K562 (cell line): ENCODE measurements around the gene HOXB3. TPM values are rescaled to one million over a fixed set of nuclear protein-coding genes. Genes with fewer than 3 reads are reported as not detected.

Experiments used
- DPF2 ChIP-seq: fragments of 450-650 bp; IDR thresholded peaks from 2 replicates; pipeline ENCODE4 v1.6.1; 2016
- FOS ChIP-seq: IDR thresholded peaks from 3 replicates; pipeline ENCODE4 v1.6.1; 2011; ENCODE audit not compliant: insufficient read length; ENCODE audit errors: extremely low read depth
- FOXJ2 ChIP-seq: fragments of 200-800 bp; sonication (Bioruptor generic); IDR thresholded peaks from 2 replicates; pipeline ENCODE4 v1.6.1; 2016; ENCODE audit warnings: missing genetic modification characterization, missing compliant biosample characterization
- MTA2 ChIP-seq: fragments of 450-650 bp; IDR thresholded peaks from 2 replicates; pipeline ENCODE4 v1.6.1; 2016; ENCODE audit warnings: low read depth
- RAD51 ChIP-seq: fragments of 450-650 bp; IDR thresholded peaks from 2 replicates; pipeline ENCODE4 v1.7.1; 2016; ENCODE audit warnings: low read depth, mild to moderate bottlenecking, borderline replicate concordance
- RBM22 ChIP-seq: fragments of 200-400 bp; formaldehyde crosslinking; IDR thresholded peaks from 2 replicates; pipeline ENCODE4 v1.6.1; 2018; ENCODE audit warnings: low read length, low read depth; ENCODE audit not compliant: poor library complexity, severe bottlenecking
- SETDB1 ChIP-seq: IDR thresholded peaks from one replicate; pipeline ENCODE4 v1.6.1; 2012; ENCODE audit warnings: low read length, control low read depth, inconsistent platforms
- TAF9B ChIP-seq: fragments of 450-650 bp; IDR thresholded peaks from 2 replicates; pipeline ENCODE4 v1.6.1; 2018; ENCODE audit warnings: mild to moderate bottlenecking; ENCODE audit not compliant: partially characterized antibody
- ZBTB1 ChIP-seq: sonication (generic); formaldehyde crosslinking; IDR thresholded peaks from 2 replicates; pipeline ENCODE4 v1.8.1; 2023; ENCODE audit warnings: missing genetic modification reagents, low read depth, mild to moderate bottlenecking, borderline replicate concordance
- ZNF197 ChIP-seq: fragments of 200-800 bp; sonication (Bioruptor generic); IDR thresholded peaks from 2 replicates; pipeline ENCODE4 v1.6.1; 2016; ENCODE audit warnings: low read depth, missing genetic modification characterization, missing compliant biosample characterization
- polyA plus RNA-seq, 8 experiments: library from polyadenylated mRNA; depleted of rRNA in 4 of 8; stranded (reverse) in 5 of 8; unstranded in 3 of 8; fragments of >200 nt; fragmentation: Nextera tagmentation in 2 of 8; fragmentation: Illumina TruSeq in 1 of 8; extraction: Ambion mirVana in 2 of 8; extraction: Trizol in 1 of 8; gene quantifications; 2 replicates each; pipeline versions ENCODE4 v1.2.1 to v1.2.3, GENCODE V29; 2011 to 2014; ENCODE audit warnings: inconsistent platforms in 1 of 8, missing spikeins in 1 of 8
- total RNA-seq, 7 experiments: library from RNA; depleted of rRNA in 6 of 7; stranded (reverse); fragments of >200 nt in 6 of 7; fragmentation: Illumina TruSeq in 2 of 7; extraction: Trizol in 2 of 7; gene quantifications; 2 replicates each; pipeline versions ENCODE4 v1.2.1 to v1.2.3, GENCODE V29; 2011 to 2021; ENCODE audit warnings: low replicate concordance in 1 of 7
- TF ChIP-seq, protein P1 (sequence below): sonication (generic); formaldehyde crosslinking; IDR thresholded peaks from 2 replicates; pipeline ENCODE4 v1.5.0; 2020; ENCODE audit warnings: missing genetic modification reagents
- TF ChIP-seq, protein P2 (sequence below): IDR thresholded peaks from 3 replicates; pipeline ENCODE4 v1.6.1; 2011; ENCODE audit warnings: borderline replicate concordance, mild to moderate bottlenecking; ENCODE audit not compliant: insufficient read length, insufficient read depth
- TF ChIP-seq, protein P3 (sequence below): fragments of 250-450 bp; sonication (Bioruptor Pico); IDR thresholded peaks from 2 replicates; pipeline ENCODE4 v1.4.0; 2020

HOXB3 gene
- total and polyA plus RNA-seq, 9 of the 15 experiments (the other 6 are each of a cell fraction or from before 2014, with no cell fraction given), result 2.4 to 41.3 (median 20.2) TPM

DNA sequence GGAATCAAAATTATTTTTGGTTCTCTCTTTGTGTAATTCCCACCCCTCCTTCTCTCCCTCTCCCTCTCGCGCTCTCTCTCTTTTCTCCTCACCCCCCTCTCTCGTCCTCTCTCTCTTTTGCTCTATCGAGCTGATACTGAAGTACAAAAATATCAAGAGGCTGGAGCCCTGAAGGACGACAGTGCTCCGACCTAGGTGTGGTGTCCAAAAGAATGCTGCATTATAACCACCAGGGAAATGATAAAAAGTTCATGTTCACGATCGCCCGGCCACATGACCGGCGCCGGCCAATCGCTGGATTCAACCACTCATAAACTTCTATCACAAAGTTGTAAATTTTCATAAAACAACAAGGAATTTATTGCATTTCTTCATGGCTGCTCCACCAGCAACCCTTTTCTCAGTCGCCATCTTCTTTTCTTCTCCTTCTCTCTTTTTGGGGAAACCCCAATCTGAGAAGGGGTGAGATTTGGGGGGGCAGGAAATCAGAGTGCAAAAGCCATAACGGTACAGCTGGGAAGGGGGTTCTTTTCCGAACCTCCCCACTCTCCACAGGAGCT, 14.8 kb upstream of the HOXB3 start, which contains the start of gene HOXB6 (continued):
- TF ChIP-seq ZBTB1 (no peak), RBM22 (no peak), MTA2 (no peak), SETDB1 (no peak), FOS (peak; percentile 13), FOXJ2 (tag) (no peak), RAD51 (peak; percentile 91), DPF2 (peak; percentile 16; the same call in 1 of the 2 replicates), TAF9B (peak; percentile 44), ZNF197 (CRISPR knock-in tag) (no peak)
- TF ChIP-seq, protein P1, sequence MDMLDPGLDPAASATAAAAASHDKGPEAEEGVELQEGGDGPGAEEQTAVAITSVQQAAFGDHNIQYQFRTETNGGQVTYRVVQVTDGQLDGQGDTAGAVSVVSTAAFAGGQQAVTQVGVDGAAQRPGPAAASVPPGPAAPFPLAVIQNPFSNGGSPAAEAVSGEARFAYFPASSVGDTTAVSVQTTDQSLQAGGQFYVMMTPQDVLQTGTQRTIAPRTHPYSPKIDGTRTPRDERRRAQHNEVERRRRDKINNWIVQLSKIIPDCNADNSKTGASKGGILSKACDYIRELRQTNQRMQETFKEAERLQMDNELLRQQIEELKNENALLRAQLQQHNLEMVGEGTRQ, result peak; percentile 95
- TF ChIP-seq, protein P2, sequence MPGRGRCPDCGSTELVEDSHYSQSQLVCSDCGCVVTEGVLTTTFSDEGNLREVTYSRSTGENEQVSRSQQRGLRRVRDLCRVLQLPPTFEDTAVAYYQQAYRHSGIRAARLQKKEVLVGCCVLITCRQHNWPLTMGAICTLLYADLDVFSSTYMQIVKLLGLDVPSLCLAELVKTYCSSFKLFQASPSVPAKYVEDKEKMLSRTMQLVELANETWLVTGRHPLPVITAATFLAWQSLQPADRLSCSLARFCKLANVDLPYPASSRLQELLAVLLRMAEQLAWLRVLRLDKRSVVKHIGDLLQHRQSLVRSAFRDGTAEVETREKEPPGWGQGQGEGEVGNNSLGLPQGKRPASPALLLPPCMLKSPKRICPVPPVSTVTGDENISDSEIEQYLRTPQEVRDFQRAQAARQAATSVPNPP, result no peak
- TF ChIP-seq, protein P3, sequence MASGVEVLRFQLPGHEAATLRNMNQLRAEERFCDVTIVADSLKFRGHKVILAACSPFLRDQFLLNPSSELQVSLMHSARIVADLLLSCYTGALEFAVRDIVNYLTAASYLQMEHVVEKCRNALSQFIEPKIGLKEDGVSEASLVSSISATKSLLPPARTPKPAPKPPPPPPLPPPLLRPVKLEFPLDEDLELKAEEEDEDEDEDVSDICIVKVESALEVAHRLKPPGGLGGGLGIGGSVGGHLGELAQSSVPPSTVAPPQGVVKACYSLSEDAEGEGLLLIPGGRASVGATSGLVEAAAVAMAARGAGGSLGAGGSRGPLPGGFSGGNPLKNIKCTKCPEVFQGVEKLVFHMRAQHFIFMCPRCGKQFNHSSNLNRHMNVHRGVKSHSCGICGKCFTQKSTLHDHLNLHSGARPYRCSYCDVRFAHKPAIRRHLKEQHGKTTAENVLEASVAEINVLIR (CRISPR knock-in tag), result no peak
- TF ChIP-seq, all 486 proteins: peak for 46
